ENCODE data around the gene COL6A2. TPM values are rescaled to one million over a fixed set of nuclear protein-coding genes. Genes with fewer than 3 reads are reported as not detected.
A peak's percentile ranks its signal among the peaks of the same experiment; 100 is the strongest.
"Not testable (repeated sequence)": the region's sequence is repeated elsewhere in the genome, so short reads cannot be mapped to it uniquely, and the experiment has no call there.

The COL6A2 gene
- total RNA-seq, 8 experiments from 2014 or later, result 2.6 to 153 (median 5.0) TPM

GRCh38 chr21:46147429-46147828, 49.5 kb downstream of the COL6A2 start:
- H3K4me3 ChIP-seq; H3K27ac ChIP-seq; in situ Hi-C loops (cut with MboI; ENCODE audit: low pct_unique_long_range_greater_than_20kb in 2 of 9, low sequenced_read_pairs in 9 of 9, unreplicated experiment in 9 of 9): not testable (repeated sequence)
- peak in 1 of 8 experiments; percentile 9 for ATAC-seq (replicated peaks in 6 of 8)
- 64 to 100% (median 87%) methylated on average over 1 to 9 of the region's 12 CpGs; no CpG with 5 or more reads in 3 of the 10 experiments for WGBS, 10 experiments
- peaks cover 9 to 11% of the 10 kb centered on the region in 2 donors for H3K4me1 ChIP-seq (replicated peaks in 1 of 2)

DNA sequence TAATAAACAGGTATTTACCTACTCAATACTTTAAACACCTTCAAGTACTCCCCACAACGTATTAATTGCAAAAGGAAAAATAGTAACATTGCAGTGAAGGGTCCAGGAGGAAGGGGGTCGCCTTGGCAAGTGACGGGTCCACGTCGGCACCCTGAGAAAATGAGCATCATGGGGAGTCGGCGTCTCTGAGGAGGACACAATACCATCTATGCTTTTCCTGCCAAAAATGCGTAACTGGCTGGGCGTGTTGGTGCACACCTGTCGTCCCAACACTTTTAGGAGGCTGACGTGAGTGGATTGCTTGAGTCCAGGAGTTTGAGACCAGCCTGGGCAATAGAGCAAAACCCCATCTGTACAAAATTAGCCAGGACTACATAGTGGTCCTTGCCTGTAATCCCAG, 50.2 kb downstream of the COL6A2 start:
- H3K4me1 ChIP-seq (replicated peaks in 1 of 2), result peaks cover 11% of the 10 kb centered on the region in 2 donors
- WGBS, 10 experiments, result 64 to 100% (median 89%) methylated on average over 2 to 9 of the region's 11 CpGs; no CpG with 5 or more reads in 3 of the 10 experiments
- no peak for ATAC-seq (replicated peaks in 6 of 8)
- in situ Hi-C loops (cut with MboI; ENCODE audit: low pct_unique_long_range_greater_than_20kb in 2 of 9, low sequenced_read_pairs in 9 of 9, unreplicated experiment in 9 of 9), result no loop called here
- no peak overlapping the region for H3K27ac ChIP-seq
- H3K4me3 ChIP-seq, result no peak overlapping the region

GRCh38 chr21:46149205-46149901, 51.4 kb downstream of the COL6A2 start:
- in situ Hi-C loops (cut with MboI; ENCODE audit: low pct_unique_long_range_greater_than_20kb in 2 of 9, low sequenced_read_pairs in 9 of 9, unreplicated experiment in 9 of 9), result no loop called here
- peaks cover 13 to 16% of the 10 kb centered on the region in 2 donors for H3K4me1 ChIP-seq (replicated peaks in 1 of 2)
- H3K4me3 ChIP-seq, result no peak overlapping the region
- H3K27ac ChIP-seq, result no peak overlapping the region
- ATAC-seq (replicated peaks in 6 of 8), result no peak
- WGBS, 10 experiments, result 40 to 94% (median 81%) methylated on average over 1 to 18 of the region's 22 CpGs; no CpG with 5 or more reads in 1 of the 10 experiments

DNA sequence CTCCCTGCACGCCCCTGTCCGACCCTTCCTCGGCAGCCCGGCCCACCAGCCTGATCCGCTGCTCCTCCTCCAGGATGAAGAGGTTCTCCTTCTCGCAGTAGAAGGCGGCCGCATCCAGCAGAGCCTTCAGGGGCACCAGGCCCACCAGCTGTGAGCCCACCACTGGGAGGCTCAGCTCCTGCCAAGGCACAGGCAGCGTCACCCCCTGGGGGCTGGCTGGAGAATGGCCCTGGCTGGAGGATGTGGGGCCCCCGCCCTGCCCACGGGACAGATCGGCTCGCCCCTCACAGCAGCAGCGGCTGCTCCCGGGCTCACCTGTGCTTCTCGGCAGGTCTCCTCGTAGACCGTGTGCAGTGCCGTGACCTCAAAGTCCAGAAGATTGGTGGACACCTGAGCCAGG, 52.2 kb downstream of the COL6A2 start:
- ATAC-seq (replicated peaks in 6 of 8), result peak in 1 of 8 experiments; percentile 4
- 76% methylated on average over 3 of the region's 19 CpGs; no CpG with 5 or more reads in 9 of the 10 experiments for WGBS, 10 experiments
- peaks cover 13 to 16% of the 10 kb centered on the region in 2 donors for H3K4me1 ChIP-seq (replicated peaks in 1 of 2)
- H3K4me3 ChIP-seq, result no peak overlapping the region
- in situ Hi-C loops (cut with MboI; ENCODE audit: low pct_unique_long_range_greater_than_20kb in 2 of 9, low sequenced_read_pairs in 9 of 9, unreplicated experiment in 9 of 9), result no loop called here
- no peak overlapping the region for H3K27ac ChIP-seq

DNA sequence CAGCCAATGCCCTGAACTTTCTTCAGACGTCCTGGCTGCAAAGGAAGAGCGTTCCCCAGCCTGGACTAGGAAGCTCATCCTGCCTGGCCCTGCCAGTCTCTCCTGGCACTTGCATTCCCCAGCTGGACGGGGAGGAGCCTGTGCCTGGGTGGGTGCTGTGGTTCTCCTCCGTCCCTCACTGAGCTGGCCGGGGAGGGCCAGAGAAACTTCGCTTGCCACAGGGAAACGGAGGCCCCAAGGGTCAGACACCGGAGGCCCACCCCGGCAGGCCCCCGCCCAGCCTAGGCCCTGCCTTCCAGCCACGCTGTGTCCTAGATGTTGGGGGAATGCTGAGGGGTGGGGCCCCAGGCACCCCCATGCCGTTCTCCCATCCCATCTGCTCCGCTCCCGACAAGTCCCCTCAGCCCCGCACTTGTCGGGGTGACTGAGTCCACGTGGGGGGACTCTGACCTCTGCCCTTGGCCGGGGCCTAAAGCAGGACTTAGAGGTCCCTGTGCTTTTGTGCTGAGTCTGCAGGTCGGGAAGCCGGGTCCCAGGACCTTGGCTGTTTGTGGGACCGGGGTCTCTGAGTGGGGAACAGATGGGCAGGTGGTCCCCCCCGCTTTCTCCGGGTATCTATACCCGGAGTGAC, 52.7 kb downstream of the COL6A2 start:
- Histone ChIP-seq H3K4me1 (replicated peaks in 1 of 2) (peaks cover 17 to 18% of the 10 kb centered on the region in 2 donors), H3K27ac (no peak overlapping the region), H3K4me3 (no peak overlapping the region)
- in situ Hi-C loops (cut with MboI; ENCODE audit: low pct_unique_long_range_greater_than_20kb in 2 of 9, low sequenced_read_pairs in 9 of 9, unreplicated experiment in 9 of 9), result no loop called here
- peak in 2 of 8 experiments; percentile 24 to 27 for ATAC-seq (replicated peaks in 6 of 8)
- 20 to 100% methylated on average over 3 to 6 of the region's 24 CpGs; no CpG with 5 or more reads in 8 of the 10 experiments for WGBS, 10 experiments

DNA sequence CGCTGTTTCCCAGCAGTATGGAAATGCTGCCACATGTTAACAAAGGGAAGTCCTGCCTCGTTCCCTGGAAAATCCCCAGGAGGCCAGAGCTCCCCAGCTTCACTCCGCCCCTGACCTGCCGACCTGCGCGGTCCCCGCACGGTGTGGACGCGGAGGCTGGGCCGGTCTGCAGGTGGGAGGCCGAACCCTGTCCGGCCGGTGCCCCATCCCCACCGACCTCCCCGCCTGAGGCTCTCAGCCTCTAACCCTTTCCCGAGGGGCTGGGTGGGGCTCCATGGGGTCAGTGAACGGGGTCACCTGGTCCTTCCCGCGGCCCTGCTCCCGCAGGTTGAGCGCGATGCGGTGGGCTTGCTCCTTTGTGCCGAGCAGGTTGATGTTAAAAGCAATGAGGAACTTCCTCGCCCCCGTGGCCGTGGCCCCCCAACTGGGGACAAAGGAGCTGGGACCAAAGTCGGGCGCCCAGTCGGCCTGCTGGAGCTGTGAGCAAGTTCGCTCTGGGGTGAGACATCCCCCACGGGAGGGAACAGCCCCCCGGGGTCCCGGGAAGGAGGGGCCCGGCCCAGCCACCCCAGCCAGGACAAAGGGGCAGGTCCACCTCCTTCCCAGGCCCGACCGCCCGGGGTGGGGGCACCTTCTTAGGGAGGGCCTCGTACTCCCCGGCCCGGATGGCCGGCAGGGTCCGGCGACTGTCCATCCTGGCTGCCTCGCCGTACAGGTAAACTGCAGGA, 53.5 kb downstream of the COL6A2 start:
- no peak for ATAC-seq (replicated peaks in 6 of 8)
- H3K27ac ChIP-seq, result no peak overlapping the region
- in situ Hi-C loops (cut with MboI; ENCODE audit: low pct_unique_long_range_greater_than_20kb in 2 of 9, low sequenced_read_pairs in 9 of 9, unreplicated experiment in 9 of 9), result no loop called here
- 71% methylated on average over 18 of the region's 47 CpGs; no CpG with 5 or more reads in 9 of the 10 experiments for WGBS, 10 experiments
- H3K4me3 ChIP-seq, result no peak overlapping the region
- H3K4me1 ChIP-seq (replicated peaks in 1 of 2), result peaks cover 21 to 25% of the 10 kb centered on the region in 2 donors

DNA sequence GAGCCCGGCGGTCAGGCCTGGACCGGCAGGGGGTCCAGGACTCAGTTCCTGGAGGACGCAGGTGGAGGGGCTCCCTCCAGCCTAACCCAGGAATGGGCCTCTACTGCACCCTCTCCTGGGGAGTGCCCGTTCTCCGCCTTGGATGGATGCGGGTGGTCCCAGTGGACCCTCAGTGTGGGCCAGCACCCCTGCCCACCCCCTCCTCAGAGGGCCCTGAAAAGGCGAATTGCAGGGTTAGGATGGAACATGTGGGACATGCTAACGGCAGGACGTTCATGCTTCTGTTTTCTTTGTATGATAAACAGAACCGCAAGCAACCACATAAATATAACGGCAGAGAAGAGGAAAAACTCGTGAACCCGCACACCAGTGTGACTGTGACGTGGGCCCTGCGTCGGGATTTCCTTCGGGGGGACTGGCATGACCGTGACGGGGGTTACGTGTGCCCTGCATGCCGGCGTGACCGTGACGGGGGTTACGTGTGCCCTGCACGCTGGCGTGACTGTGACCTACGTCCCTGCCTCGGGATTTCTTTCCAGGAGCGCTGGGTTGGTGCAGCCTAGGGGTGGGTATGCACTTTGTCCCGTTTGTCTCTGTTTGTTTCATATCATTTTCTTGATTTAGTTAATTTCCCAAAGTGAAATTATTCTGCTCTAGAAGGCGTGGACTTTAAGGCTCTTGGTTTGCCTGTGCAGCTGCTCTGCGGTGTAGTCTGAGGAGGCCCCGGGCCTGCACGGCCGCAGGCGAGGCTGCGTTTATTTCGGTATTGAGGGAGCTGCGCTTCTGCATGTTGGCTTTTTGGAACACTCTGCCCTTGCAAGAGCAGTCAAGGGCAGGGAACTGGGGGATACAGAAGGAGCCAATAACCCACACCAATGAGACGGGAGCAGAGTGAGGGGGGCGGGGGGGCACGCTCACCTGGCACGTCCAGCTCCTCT, 54.3 kb downstream of the COL6A2 start:
- in situ Hi-C loops (cut with MboI; ENCODE audit: low pct_unique_long_range_greater_than_20kb in 2 of 9, low sequenced_read_pairs in 9 of 9, unreplicated experiment in 9 of 9), result no loop called here
- no peak overlapping the region for H3K27ac ChIP-seq
- no peak for ATAC-seq (replicated peaks in 6 of 8)
- H3K4me1 ChIP-seq (replicated peaks in 1 of 2), result peaks cover 21 to 25% of the 10 kb centered on the region in 2 donors
- WGBS, 10 experiments, result 20 to 100% (median 87%) methylated on average over 1 to 18 of the region's 45 CpGs; no CpG with 5 or more reads in 4 of the 10 experiments
- no peak overlapping the region for H3K4me3 ChIP-seq

- ATAC-seq (replicated peaks in 6 of 8), result peak; percentile 23 to 64 (median 38)
- Histone ChIP-seq H3K4me3 (no peak overlapping the region), H3K4me1 (replicated peaks in 1 of 2) (peaks cover 21 to 25% of the 10 kb centered on the region in 2 donors), H3K27ac (peak overlapping the region in 1 of 2 donors; percentile 19)
- in situ Hi-C loops (cut with MboI; ENCODE audit: low pct_unique_long_range_greater_than_20kb in 2 of 9, low sequenced_read_pairs in 9 of 9, unreplicated experiment in 9 of 9), result no loop called here
- WGBS, 10 experiments, result 10% methylated on average over 4 of the region's 18 CpGs; no CpG with 5 or more reads in 9 of the 10 experiments
These were observed 55.0 kb downstream of the COL6A2 start for GRCh38 chr21:46152927-46153246.

- 0 to 100% methylated on average over 1 to 2 of the region's 33 CpGs; no CpG with 5 or more reads in 8 of the 10 experiments for WGBS, 10 experiments
- ATAC-seq (replicated peaks in 6 of 8), result peak; percentile 62 to 92 (median 82)
- Histone ChIP-seq H3K27ac (peak overlapping the region in 1 of 2 donors; percentile 72), H3K4me1 (replicated peaks in 1 of 2) (peaks cover 21 to 25% of the 10 kb centered on the region in 2 donors), H3K4me3 (no peak overlapping the region)
- in situ Hi-C loops (cut with MboI; ENCODE audit: low pct_unique_long_range_greater_than_20kb in 2 of 9, low sequenced_read_pairs in 9 of 9, unreplicated experiment in 9 of 9), result no loop called here
These were observed 55.6 kb downstream of the COL6A2 start for GRCh38 chr21:46153247-46154154.

DNA sequence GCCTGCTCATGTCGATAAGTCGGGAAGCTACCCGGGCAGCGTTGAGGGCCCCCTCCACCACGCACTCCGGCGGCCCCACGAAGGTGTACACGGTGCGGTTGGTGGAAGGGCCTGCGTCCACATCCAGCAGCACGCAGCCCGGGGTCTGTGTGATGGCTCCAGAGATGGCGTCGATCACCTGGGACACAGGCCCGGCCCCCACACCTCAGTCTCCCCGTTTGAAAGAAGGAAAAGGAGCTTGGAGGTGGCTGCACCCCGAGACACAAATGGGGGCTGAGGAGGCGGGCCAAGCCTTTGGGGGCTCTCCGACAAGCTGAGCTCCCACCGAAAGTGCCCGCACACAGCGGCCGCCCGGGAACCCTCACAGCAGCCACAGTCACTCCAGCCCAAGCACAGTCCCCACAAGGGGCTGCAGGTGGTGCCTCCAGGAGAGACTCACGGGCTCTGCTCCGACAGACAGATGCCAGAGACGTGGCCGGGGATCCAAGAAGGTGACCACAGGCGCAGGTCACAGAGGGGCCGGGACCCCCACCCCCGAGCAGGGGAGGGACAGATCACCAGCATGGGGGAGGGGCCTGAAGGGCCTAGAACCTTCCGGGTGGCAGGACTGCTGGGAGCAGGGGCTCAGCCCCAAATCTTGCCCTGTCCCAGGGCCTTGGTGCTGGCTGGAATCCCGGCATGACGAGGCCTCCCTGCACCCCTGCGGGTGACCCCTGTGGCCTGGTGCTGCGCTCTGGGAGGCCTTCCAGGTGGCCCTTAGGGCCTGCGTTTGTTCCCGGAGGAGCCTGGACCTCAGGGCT, 56.4 kb downstream of the COL6A2 start:
- no peak for ATAC-seq (replicated peaks in 6 of 8)
- Histone ChIP-seq H3K4me1 (replicated peaks in 1 of 2) (peaks cover 21 to 25% of the 10 kb centered on the region in 2 donors), H3K4me3 (no peak overlapping the region), H3K27ac (no peak overlapping the region)
- 94 to 98% methylated on average over 3 to 7 of the region's 39 CpGs; no CpG with 5 or more reads in 8 of the 10 experiments for WGBS, 10 experiments
- in situ Hi-C loops (cut with MboI; ENCODE audit: low pct_unique_long_range_greater_than_20kb in 2 of 9, low sequenced_read_pairs in 9 of 9, unreplicated experiment in 9 of 9), result no loop called here

GRCh38 chr21:46154955-46155513, 57.1 kb downstream of the COL6A2 start:
- Histone ChIP-seq H3K4me3 (no peak overlapping the region), H3K27ac (no peak overlapping the region), H3K4me1 (replicated peaks in 1 of 2) (peaks cover 21 to 25% of the 10 kb centered on the region in 2 donors)
- no peak for ATAC-seq (replicated peaks in 6 of 8)
- 100% methylated on average over 1 to 2 of the region's 16 CpGs; no CpG with 5 or more reads in 8 of the 10 experiments for WGBS, 10 experiments
- in situ Hi-C loops (cut with MboI; ENCODE audit: low pct_unique_long_range_greater_than_20kb in 2 of 9, low sequenced_read_pairs in 9 of 9, unreplicated experiment in 9 of 9), result no loop called here
